Liver (tissue), 9 donors: ENCODE results near the gene AFP. TPM values are rescaled to one million over a fixed set of nuclear protein-coding genes. Genes with fewer than 3 reads are reported as not detected.

Experiments used
- DNase-seq: peaks from one replicate; pipeline ENCODE4 v3.0.0-alpha.2; 2017; ENCODE audit warnings: low spot score
- H3K27ac ChIP-seq, 2 donors: one replicate each; pipeline ENCODE4 v1.7.0; 2013; ENCODE audit warnings: inconsistent platforms in 2 of 2, low read length in 2 of 2, control low read depth in 1 of 2, low read depth in 1 of 2, mild to moderate bottlenecking in 1 of 2
- H3K27me3 ChIP-seq, 4 donors: one replicate each; pipeline versions ENCODE4 v1.6.1 to v1.7.0; 2013; ENCODE audit warnings: low read length in 3 of 4, inconsistent platforms in 1 of 4, mild to moderate bottlenecking in 1 of 4, moderate library complexity in 1 of 4; ENCODE audit not compliant: control insufficient read depth in 4 of 4, insufficient read depth in 4 of 4
- H3K36me3 ChIP-seq, 4 donors: one replicate each; pipeline versions ENCODE4 v1.6.1 to v1.7.0; 2013; ENCODE audit warnings: low read length in 3 of 4, mild to moderate bottlenecking in 3 of 4, low read depth in 1 of 4, moderate library complexity in 1 of 4; ENCODE audit not compliant: control insufficient read depth in 4 of 4, insufficient read depth in 3 of 4
- H3K4me1 ChIP-seq, 4 donors: one replicate each; pipeline versions ENCODE4 v1.6.1 to v1.7.0; 2013; ENCODE audit warnings: low read length in 3 of 4, mild to moderate bottlenecking in 3 of 4, moderate library complexity in 1 of 4; ENCODE audit not compliant: control insufficient read depth in 4 of 4, insufficient read depth in 4 of 4
- H3K4me3 ChIP-seq, 3 donors: one replicate each; pipeline versions ENCODE4 v1.6.1 to v1.7.0; 2013; ENCODE audit warnings: low read length in 3 of 3, control low read depth in 1 of 3, low read depth in 1 of 3, mild to moderate bottlenecking in 1 of 3
- H3K9ac ChIP-seq, 2 donors: one replicate each; pipeline ENCODE4 v1.7.0; 2013; ENCODE audit warnings: low read length in 2 of 2, mild to moderate bottlenecking in 2 of 2, moderate library complexity in 2 of 2, control low read depth in 1 of 2, low read depth in 1 of 2
- H3K9me3 ChIP-seq, 4 donors: one replicate each; pipeline versions ENCODE4 v1.6.1 to v1.7.0; 2013; ENCODE audit warnings: low read length in 3 of 4; ENCODE audit not compliant: control insufficient read depth in 4 of 4
- EGR1 ChIP-seq, 2 donors: IDR thresholded peaks; 2 replicates each; pipeline ENCODE4 v1.6.1; 2016 to 2018; ENCODE audit warnings: antibody characterized with exemption in 2 of 2, low read depth in 2 of 2
- FOXA1 ChIP-seq: IDR thresholded peaks from 2 replicates; pipeline ENCODE4 v1.6.1; 2016; ENCODE audit warnings: antibody characterized with exemption
- FOXA2 ChIP-seq: IDR thresholded peaks from 2 replicates; pipeline ENCODE4 v1.6.1; 2016; ENCODE audit warnings: antibody characterized with exemption
- GABPA ChIP-seq, 2 donors: IDR thresholded peaks in 1 of 2; conservative IDR thresholded peaks in 1 of 2; 2 replicates each; pipeline ENCODE4 v1.6.1; 2016; ENCODE audit warnings: antibody characterized with exemption in 2 of 2, mild to moderate bottlenecking in 1 of 2, moderate library complexity in 1 of 2
- HNF4A ChIP-seq, 2 donors: conservative IDR thresholded peaks; 2 replicates each; pipeline ENCODE4 v1.6.1; 2016; ENCODE audit warnings: antibody characterized with exemption in 2 of 2, mild to moderate bottlenecking in 2 of 2
- HNF4G ChIP-seq: IDR thresholded peaks from 2 replicates; pipeline ENCODE4 v1.6.1; 2016; ENCODE audit warnings: antibody characterized with exemption
- JUND ChIP-seq, 2 donors: IDR thresholded peaks; 2 replicates each; pipeline ENCODE4 v1.6.1; 2016; ENCODE audit warnings: antibody characterized with exemption in 2 of 2
- NR2F2 ChIP-seq: IDR thresholded peaks from 2 replicates; pipeline ENCODE4 v1.6.1; 2016; ENCODE audit warnings: antibody characterized with exemption
- RAD21 ChIP-seq, 2 donors: IDR thresholded peaks; 2 replicates each; pipeline ENCODE4 v1.6.1; 2016; ENCODE audit warnings: antibody characterized with exemption in 2 of 2, mild to moderate bottlenecking in 2 of 2
- RXRA ChIP-seq, 2 donors: IDR thresholded peaks; 2 replicates each; pipeline ENCODE4 v1.6.1; 2017 to 2018; ENCODE audit warnings: antibody characterized with exemption in 2 of 2, mild to moderate bottlenecking in 1 of 2
- SP1 ChIP-seq: IDR thresholded peaks from 2 replicates; pipeline ENCODE4 v1.6.1; 2018; ENCODE audit warnings: antibody characterized with exemption, mild to moderate bottlenecking
- TAF1 ChIP-seq: conservative IDR thresholded peaks from 2 replicates; pipeline ENCODE4 v1.6.1; 2016; ENCODE audit warnings: antibody characterized with exemption, mild to moderate bottlenecking
- YY1 ChIP-seq: IDR thresholded peaks from 2 replicates; pipeline ENCODE4 v1.6.1; 2016; ENCODE audit warnings: antibody characterized with exemption, mild to moderate bottlenecking
- WGBS: extraction: QIAGEN DNeasy Blood & Tissue Kit; methylation state at CpG from one replicate; pipeline ENCODE4 v1.1.7; 2013; 5-methylcytosine and 5-hydroxymethylcytosine counted together
- polyA plus RNA-seq, 2 donors: library from polyadenylated mRNA; stranded (reverse) in 1 of 2; unstranded in 1 of 2; fragments of 200-250 nt in 1 of 2; fragments of >200 nt in 1 of 2; fragmentation: Nextera tagmentation in 1 of 2; extraction: Ambion mirVana in 1 of 2; gene quantifications; one replicate each; pipeline versions ENCODE4 v1.2.1 to v1.2.3, GENCODE V29; 2013 to 2015
- total RNA-seq, 2 donors: library from RNA; depleted of rRNA; stranded (reverse); fragments of >200 nt; gene quantifications; one replicate each; pipeline ENCODE4 v1.2.3, GENCODE V29; 2014
- TF ChIP-seq, protein P1 (sequence below): IDR thresholded peaks from 2 replicates; pipeline ENCODE4 v1.6.1; 2016; ENCODE audit warnings: antibody characterized with exemption
- TF ChIP-seq, protein P2 (sequence below): IDR thresholded peaks from 2 replicates; pipeline ENCODE4 v1.6.1; 2016; ENCODE audit warnings: antibody characterized with exemption
- TF ChIP-seq, protein P3 (sequence below): IDR thresholded peaks from 2 replicates; pipeline ENCODE4 v1.6.1; 2016; ENCODE audit warnings: antibody characterized with exemption
- TF ChIP-seq, protein P4 (sequence below): IDR thresholded peaks from 2 replicates; pipeline ENCODE4 v1.6.1; 2016; ENCODE audit warnings: antibody characterized with exemption, mild to moderate bottlenecking
- TF ChIP-seq, protein P5 (sequence below): fragments of 150-350 bp; IDR thresholded peaks from 2 replicates; pipeline ENCODE4 v1.5.1; 2017; ENCODE audit warnings: improper control_type of control experiment, low read depth, low read length; ENCODE audit not compliant: missing input control
- donor health status: healthy.
- donor health status: healthy.
- donor health status: healthy.
- donor health status: healthy.
- donor health status: healthy.

The AFP gene
- total and polyA plus RNA-seq, 4 donors = 1.0 to 3,875 (median 5.7) TPM

DNA sequence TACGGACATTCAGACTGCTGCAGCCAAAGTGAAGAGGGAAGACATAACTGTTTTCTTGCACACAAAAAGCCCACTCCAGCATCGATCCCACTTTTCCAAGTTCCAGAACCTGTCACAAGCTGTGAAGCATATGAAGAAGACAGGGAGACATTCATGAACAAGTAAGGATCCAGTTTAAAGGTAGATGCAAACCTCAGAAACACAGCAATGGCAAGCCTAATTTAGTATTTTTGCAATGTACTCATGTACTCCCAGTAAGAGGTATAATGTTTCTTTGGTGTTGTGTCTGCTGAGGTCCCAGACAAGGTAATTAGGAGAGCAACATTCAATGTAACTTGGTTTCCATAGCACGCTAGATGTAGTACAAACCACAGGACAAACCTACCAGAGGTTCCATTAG is 4.6 kb downstream of the AFP start:
- no peak overlapping the region for H3K4me3 ChIP-seq
- H3K9me3 ChIP-seq = no peaks in the 10 kb centered on the region
- no peak overlapping the region for H3K27ac ChIP-seq
- no peak for DNase-seq
- H3K27me3 ChIP-seq = no peaks in the 10 kb centered on the region
- TF ChIP-seq NR2F2 = no peak
- TF ChIP-seq TAF1 = no peak
- peaks cover 0 to 9% (median 3%) of the 10 kb centered on the region in 4 donors for H3K4me1 ChIP-seq
- 92% methylated on average over 3 of the region's 3 CpGs for WGBS
- no peaks in the 10 kb centered on the region for H3K36me3 ChIP-seq
- H3K9ac ChIP-seq = no peak overlapping the region

DNA sequence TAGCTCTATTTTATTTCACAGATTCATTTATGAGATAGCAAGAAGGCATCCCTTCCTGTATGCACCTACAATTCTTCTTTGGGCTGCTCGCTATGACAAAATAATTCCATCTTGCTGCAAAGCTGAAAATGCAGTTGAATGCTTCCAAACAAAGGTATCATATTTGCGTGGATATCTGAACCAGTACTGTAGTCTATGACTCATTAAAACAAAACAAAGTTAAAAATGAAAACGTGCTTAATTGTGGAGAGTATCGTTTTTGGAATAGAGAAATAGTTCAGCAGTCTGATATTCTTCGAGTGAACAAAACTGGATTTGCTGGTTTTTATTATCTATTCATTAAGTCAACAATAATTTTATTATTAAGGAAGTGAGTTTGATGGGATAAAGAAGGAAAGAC is 6.3 kb downstream of the AFP start:
- Histone ChIP-seq H3K9me3 (no peaks in the 10 kb centered on the region), H3K4me3 (no peak overlapping the region), H3K27ac (no peak overlapping the region), H3K9ac (no peak overlapping the region), H3K27me3 (no peaks in the 10 kb centered on the region), H3K4me1 (peaks cover 3 to 22% (median 4%) of the 10 kb centered on the region in 4 donors), H3K36me3 (no peaks in the 10 kb centered on the region)
- 63% methylated on average over 5 of the region's 5 CpGs for WGBS
- DNase-seq = no peak
- TF ChIP-seq, protein P1, sequence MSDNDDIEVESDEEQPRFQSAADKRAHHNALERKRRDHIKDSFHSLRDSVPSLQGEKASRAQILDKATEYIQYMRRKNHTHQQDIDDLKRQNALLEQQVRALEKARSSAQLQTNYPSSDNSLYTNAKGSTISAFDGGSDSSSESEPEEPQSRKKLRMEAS = no peak
- TF ChIP-seq, protein P2, sequence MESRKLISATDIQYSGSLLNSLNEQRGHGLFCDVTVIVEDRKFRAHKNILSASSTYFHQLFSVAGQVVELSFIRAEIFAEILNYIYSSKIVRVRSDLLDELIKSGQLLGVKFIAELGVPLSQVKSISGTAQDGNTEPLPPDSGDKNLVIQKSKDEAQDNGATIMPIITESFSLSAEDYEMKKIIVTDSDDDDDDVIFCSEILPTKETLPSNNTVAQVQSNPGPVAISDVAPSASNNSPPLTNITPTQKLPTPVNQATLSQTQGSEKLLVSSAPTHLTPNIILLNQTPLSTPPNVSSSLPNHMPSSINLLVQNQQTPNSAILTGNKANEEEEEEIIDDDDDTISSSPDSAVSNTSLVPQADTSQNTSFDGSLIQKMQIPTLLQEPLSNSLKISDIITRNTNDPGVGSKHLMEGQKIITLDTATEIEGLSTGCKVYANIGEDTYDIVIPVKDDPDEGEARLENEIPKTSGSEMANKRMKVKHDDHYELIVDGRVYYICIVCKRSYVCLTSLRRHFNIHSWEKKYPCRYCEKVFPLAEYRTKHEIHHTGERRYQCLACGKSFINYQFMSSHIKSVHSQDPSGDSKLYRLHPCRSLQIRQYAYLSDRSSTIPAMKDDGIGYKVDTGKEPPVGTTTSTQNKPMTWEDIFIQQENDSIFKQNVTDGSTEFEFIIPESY = no peak
- TF ChIP-seq, protein P3, sequence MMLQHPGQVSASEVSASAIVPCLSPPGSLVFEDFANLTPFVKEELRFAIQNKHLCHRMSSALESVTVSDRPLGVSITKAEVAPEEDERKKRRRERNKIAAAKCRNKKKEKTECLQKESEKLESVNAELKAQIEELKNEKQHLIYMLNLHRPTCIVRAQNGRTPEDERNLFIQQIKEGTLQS = no peak
- TF ChIP-seq RAD21 (IDR thresholded peaks at IDR 0.05) = no peak
- TF ChIP-seq JUND (IDR thresholded peaks at IDR 0.05) = no peak
- TF ChIP-seq FOXA1 = no peak
- TF ChIP-seq FOXA2 = no peak

DNA sequence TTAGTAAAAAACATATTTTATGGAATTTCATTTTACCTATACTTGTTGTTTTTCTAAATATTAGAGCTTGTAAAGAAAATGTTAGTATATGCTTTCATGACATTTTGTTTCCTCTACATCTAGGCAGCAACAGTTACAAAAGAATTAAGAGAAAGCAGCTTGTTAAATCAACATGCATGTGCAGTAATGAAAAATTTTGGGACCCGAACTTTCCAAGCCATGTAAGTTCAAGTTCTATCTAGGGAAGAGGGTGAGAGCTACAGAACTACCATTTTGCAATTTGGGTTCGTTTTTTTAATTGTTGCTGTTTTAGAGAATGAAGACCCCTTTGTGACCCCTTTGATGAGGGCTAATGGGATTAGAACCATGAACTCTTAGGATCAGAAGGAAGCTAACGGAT is 7.2 kb downstream of the AFP start:
- TF ChIP-seq, protein P4, sequence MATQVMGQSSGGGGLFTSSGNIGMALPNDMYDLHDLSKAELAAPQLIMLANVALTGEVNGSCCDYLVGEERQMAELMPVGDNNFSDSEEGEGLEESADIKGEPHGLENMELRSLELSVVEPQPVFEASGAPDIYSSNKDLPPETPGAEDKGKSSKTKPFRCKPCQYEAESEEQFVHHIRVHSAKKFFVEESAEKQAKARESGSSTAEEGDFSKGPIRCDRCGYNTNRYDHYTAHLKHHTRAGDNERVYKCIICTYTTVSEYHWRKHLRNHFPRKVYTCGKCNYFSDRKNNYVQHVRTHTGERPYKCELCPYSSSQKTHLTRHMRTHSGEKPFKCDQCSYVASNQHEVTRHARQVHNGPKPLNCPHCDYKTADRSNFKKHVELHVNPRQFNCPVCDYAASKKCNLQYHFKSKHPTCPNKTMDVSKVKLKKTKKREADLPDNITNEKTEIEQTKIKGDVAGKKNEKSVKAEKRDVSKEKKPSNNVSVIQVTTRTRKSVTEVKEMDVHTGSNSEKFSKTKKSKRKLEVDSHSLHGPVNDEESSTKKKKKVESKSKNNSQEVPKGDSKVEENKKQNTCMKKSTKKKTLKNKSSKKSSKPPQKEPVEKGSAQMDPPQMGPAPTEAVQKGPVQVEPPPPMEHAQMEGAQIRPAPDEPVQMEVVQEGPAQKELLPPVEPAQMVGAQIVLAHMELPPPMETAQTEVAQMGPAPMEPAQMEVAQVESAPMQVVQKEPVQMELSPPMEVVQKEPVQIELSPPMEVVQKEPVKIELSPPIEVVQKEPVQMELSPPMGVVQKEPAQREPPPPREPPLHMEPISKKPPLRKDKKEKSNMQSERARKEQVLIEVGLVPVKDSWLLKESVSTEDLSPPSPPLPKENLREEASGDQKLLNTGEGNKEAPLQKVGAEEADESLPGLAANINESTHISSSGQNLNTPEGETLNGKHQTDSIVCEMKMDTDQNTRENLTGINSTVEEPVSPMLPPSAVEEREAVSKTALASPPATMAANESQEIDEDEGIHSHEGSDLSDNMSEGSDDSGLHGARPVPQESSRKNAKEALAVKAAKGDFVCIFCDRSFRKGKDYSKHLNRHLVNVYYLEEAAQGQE = no peak
- TF ChIP-seq, protein P1 = no peak
- TF ChIP-seq, protein P3 = no peak
- no peak for TF ChIP-seq HNF4A (conservative IDR thresholded peaks at IDR 0.05)
- TF ChIP-seq HNF4G = no peak
- no peak for TF ChIP-seq TAF1
- TF ChIP-seq YY1 = no peak
- no peak for TF ChIP-seq FOXA1
- no peak for TF ChIP-seq JUND (IDR thresholded peaks at IDR 0.05)
- no peak for TF ChIP-seq RXRA (IDR thresholded peaks at IDR 0.05)
- no peak for TF ChIP-seq FOXA2
- TF ChIP-seq, protein P5, sequence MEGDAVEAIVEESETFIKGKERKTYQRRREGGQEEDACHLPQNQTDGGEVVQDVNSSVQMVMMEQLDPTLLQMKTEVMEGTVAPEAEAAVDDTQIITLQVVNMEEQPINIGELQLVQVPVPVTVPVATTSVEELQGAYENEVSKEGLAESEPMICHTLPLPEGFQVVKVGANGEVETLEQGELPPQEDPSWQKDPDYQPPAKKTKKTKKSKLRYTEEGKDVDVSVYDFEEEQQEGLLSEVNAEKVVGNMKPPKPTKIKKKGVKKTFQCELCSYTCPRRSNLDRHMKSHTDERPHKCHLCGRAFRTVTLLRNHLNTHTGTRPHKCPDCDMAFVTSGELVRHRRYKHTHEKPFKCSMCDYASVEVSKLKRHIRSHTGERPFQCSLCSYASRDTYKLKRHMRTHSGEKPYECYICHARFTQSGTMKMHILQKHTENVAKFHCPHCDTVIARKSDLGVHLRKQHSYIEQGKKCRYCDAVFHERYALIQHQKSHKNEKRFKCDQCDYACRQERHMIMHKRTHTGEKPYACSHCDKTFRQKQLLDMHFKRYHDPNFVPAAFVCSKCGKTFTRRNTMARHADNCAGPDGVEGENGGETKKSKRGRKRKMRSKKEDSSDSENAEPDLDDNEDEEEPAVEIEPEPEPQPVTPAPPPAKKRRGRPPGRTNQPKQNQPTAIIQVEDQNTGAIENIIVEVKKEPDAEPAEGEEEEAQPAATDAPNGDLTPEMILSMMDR = no peak
- TF ChIP-seq GABPA (IDR thresholded peaks at IDR 0.05 in 1 of 2, conservative IDR thresholded peaks at IDR 0.05 in 1 of 2) = no peak
- no peak for TF ChIP-seq RAD21 (IDR thresholded peaks at IDR 0.05)
- TF ChIP-seq EGR1 (IDR thresholded peaks at IDR 0.05; ENCODE audit: low read depth in 2 of 2) = no peak
- no peak for TF ChIP-seq SP1
- 81% methylated on average over 3 of the region's 3 CpGs for WGBS
- H3K9ac ChIP-seq = no peak overlapping the region
- H3K36me3 ChIP-seq = no peaks in the 10 kb centered on the region
- no peak overlapping the region for H3K4me3 ChIP-seq
- no peaks in the 10 kb centered on the region for H3K27me3 ChIP-seq
- no peak for DNase-seq
- H3K9me3 ChIP-seq = no peaks in the 10 kb centered on the region
- H3K4me1 ChIP-seq = peaks cover 3 to 27% (median 4%) of the 10 kb centered on the region in 4 donors
- no peak overlapping the region for H3K27ac ChIP-seq
